Rectal smooth muscle tissue (tissue), 1 donor: Measurements from ENCODE around the gene DNAH8.

Experiments
- H3K27ac ChIP-seq: one replicate; pipeline ENCODE4 v1.7.0; 2013; ENCODE audit warnings: low read depth, low read length, inconsistent platforms
- H3K27me3 ChIP-seq: one replicate; pipeline ENCODE4 v1.7.0; 2013; ENCODE audit warnings: low read length; ENCODE audit not compliant: control insufficient read depth, insufficient read depth
- H3K36me3 ChIP-seq: one replicate; pipeline ENCODE4 v1.7.0; 2013; ENCODE audit warnings: low read length; ENCODE audit not compliant: control insufficient read depth, insufficient read depth
- H3K4me1 ChIP-seq: one replicate; pipeline ENCODE4 v1.7.0; 2013; ENCODE audit warnings: low read length; ENCODE audit not compliant: control insufficient read depth, insufficient read depth
- H3K4me3 ChIP-seq: one replicate; pipeline ENCODE4 v1.7.0; 2013; ENCODE audit warnings: low read length
- H3K9ac ChIP-seq: one replicate; pipeline ENCODE4 v1.7.0; 2013; ENCODE audit warnings: low read length

Gene DNAH8

GRCh38 chr6:38944655-38945279 lies 229.7 kb downstream of the DNAH8 start:
- Histone ChIP-seq H3K27me3 (no peaks in the 10 kb centered on the region), H3K4me1 (no peaks in the 10 kb centered on the region), H3K4me3 (no peak overlapping the region), H3K9ac (no peak overlapping the region), H3K36me3 (no peaks in the 10 kb centered on the region), H3K27ac (no peak overlapping the region)

GRCh38 chr6:38955861-38956260 lies 240.8 kb downstream of the DNAH8 start:
- Histone ChIP-seq H3K9ac (no peak overlapping the region), H3K4me3 (no peak overlapping the region), H3K4me1 (no peaks in the 10 kb centered on the region), H3K27ac (no peak overlapping the region), H3K27me3 (no peaks in the 10 kb centered on the region), H3K36me3 (no peaks in the 10 kb centered on the region)

GRCh38 chr6:38957426-38957825 lies 242.3 kb downstream of the DNAH8 start:
- Histone ChIP-seq H3K27ac (no peak overlapping the region), H3K4me1 (no peaks in the 10 kb centered on the region), H3K4me3 (no peak overlapping the region), H3K27me3 (no peaks in the 10 kb centered on the region), H3K9ac (no peak overlapping the region), H3K36me3 (no peaks in the 10 kb centered on the region)

- Histone ChIP-seq H3K27ac (no peak overlapping the region), H3K9ac (no peak overlapping the region), H3K4me1 (no peaks in the 10 kb centered on the region), H3K36me3 (no peaks in the 10 kb centered on the region), H3K27me3 (no peaks in the 10 kb centered on the region), H3K4me3 (no peak overlapping the region)
Observed at GRCh38 chr6:38959138-38959537, 244.0 kb downstream of the DNAH8 start.

- no peak overlapping the region for H3K27ac ChIP-seq
- H3K36me3 ChIP-seq: no peaks in the 10 kb centered on the region
- no peak overlapping the region for H3K4me3 ChIP-seq
- no peaks in the 10 kb centered on the region for H3K27me3 ChIP-seq
- H3K9ac ChIP-seq: no peak overlapping the region
- H3K4me1 ChIP-seq: no peaks in the 10 kb centered on the region
Observed at GRCh38 chr6:38968702-38969149, 253.6 kb downstream of the DNAH8 start.

- Histone ChIP-seq H3K27me3 (no peaks in the 10 kb centered on the region), H3K9ac (no peak overlapping the region), H3K4me3 (no peak overlapping the region), H3K36me3 (no peaks in the 10 kb centered on the region), H3K4me1 (peaks cover 7% of the 10 kb centered on the region), H3K27ac (no peak overlapping the region)
Observed at GRCh38 chr6:38973178-38974057, 258.3 kb downstream of the DNAH8 start.

- Histone ChIP-seq H3K9ac (no peak overlapping the region), H3K4me3 (no peak overlapping the region), H3K4me1 (peaks cover 7% of the 10 kb centered on the region), H3K27me3 (no peaks in the 10 kb centered on the region), H3K27ac (no peak overlapping the region), H3K36me3 (no peaks in the 10 kb centered on the region)
Observed at GRCh38 chr6:38974389-38975151, 259.5 kb downstream of the DNAH8 start.

- Histone ChIP-seq H3K36me3 (no peaks in the 10 kb centered on the region), H3K4me1 (peaks cover 7% of the 10 kb centered on the region), H3K9ac (no peak overlapping the region), H3K4me3 (no peak overlapping the region), H3K27me3 (peaks cover 3% of the 10 kb centered on the region), H3K27ac (no peak overlapping the region)
Observed at GRCh38 chr6:38975621-38976049, 260.5 kb downstream of the DNAH8 start.

- Histone ChIP-seq H3K36me3 (no peaks in the 10 kb centered on the region), H3K27ac (no peak overlapping the region), H3K9ac (no peak overlapping the region), H3K27me3 (peaks cover 3% of the 10 kb centered on the region), H3K4me1 (peaks cover 7% of the 10 kb centered on the region), H3K4me3 (no peak overlapping the region)
Observed at GRCh38 chr6:38976051-38976450, 260.9 kb downstream of the DNAH8 start.

GRCh38 chr6:38976801-38977500 lies 261.8 kb downstream of the DNAH8 start:
- H3K36me3 ChIP-seq: no peaks in the 10 kb centered on the region
- H3K4me3 ChIP-seq: no peak overlapping the region
- peaks cover 7% of the 10 kb centered on the region for H3K4me1 ChIP-seq
- peaks cover 3% of the 10 kb centered on the region for H3K27me3 ChIP-seq
- H3K9ac ChIP-seq: no peak overlapping the region
- H3K27ac ChIP-seq: no peak overlapping the region

- Histone ChIP-seq H3K9ac (no peak overlapping the region), H3K4me3 (no peak overlapping the region), H3K4me1 (peaks cover 7% of the 10 kb centered on the region), H3K27ac (no peak overlapping the region), H3K36me3 (no peaks in the 10 kb centered on the region), H3K27me3 (peaks cover 3% of the 10 kb centered on the region)
Observed at GRCh38 chr6:38978139-38978704, 263.1 kb downstream of the DNAH8 start.
